Stimulated activated CD8-positive, alpha-beta memory T cell treated with anti-CD3 and anti-CD28 coated beads, Interleukin-12 subunit alpha, Interleukin-12 subunit beta, amount 100 ng/mL, for 1 hour (primary cell): ENCODE measurements around the gene KIR2DL1.
"Not testable (repeated sequence)": the region's sequence is repeated elsewhere in the genome, so short reads cannot be mapped to it uniquely, and the experiment has no call there.

Experiments
- DNase-seq: peaks from one replicate; pipeline ENCODE4 v3.0.0-alpha.2; 2020; ENCODE audit warnings: low read depth

The KIR2DL1 gene

DNA sequence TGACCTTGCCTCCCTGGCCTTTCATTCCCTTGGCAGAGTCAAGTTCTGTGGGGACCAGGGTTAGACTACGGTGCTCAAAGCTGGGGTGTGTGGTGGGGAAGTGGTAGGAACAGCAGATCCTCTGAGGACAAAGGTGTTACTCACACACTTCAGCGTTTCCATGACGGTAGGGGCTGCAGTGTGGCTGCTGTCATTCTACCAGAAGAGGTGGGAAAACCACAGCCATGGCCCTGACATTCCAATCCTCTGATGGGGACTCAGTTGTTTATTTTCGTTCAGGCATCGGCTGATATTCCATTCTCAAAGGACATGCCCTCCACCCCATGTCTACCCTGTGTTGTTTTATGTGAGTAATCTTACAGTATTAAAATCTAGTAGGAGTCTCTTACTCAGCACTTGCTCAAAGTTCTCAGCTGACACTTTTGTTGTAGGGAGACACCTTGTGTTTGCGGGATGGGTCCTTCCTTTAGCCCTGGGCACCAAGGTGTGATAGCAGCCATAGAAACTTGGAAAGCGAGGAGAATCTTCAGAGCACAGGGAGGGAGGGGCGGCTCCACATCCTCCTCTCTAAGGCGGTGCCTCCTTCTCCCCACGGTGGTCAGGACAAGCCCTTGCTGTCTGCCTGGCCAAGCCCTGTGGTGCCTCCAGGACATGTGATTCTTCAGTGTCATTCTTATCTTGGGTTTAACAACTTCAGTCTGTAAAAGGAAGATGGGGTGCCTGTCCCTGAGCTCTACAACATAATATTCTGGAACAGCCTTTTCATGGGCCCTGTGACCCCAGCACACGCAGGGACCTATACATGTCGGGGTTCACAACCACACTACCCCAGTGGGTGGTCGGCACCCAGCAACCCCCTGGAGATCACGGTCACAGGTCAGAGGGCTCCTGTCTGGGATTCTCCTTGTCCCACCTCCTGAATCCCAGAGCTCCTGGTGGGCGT lies 1.7 kb downstream of the KIR2DL1 start:
- DNase-seq: peak; percentile 1

DNA sequence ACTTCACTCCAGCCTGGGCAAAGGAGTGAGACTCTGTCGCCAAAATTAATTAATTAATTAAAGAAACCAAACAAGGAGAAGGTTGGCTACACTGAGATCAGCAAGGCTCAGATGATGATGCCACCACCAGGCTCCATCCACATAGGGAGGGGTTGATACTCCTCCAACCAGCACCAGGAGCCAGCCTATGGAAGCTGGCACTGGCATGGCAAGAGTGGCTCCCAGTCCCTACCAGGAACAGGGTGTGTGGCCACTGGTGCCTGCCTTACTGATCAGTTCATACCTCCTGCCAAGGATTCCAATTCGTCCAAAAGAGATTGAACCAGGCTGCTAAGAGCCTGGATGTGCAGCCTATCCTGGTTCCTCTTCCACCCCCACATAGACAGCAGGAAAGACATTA lies 3.1 kb downstream of the KIR2DL1 start:
- not testable (repeated sequence) for DNase-seq

GRCh38 chr19:54775095-54775815 lies 5.7 kb downstream of the KIR2DL1 start:
- DNase-seq: not testable (repeated sequence)

GRCh38 chr19:54775830-54776229 lies 6.2 kb downstream of the KIR2DL1 start:
- DNase-seq: not testable (repeated sequence)

- not testable (repeated sequence) for DNase-seq
Measured at GRCh38 chr19:54777851-54778250, 8.3 kb downstream of the KIR2DL1 start.

DNA sequence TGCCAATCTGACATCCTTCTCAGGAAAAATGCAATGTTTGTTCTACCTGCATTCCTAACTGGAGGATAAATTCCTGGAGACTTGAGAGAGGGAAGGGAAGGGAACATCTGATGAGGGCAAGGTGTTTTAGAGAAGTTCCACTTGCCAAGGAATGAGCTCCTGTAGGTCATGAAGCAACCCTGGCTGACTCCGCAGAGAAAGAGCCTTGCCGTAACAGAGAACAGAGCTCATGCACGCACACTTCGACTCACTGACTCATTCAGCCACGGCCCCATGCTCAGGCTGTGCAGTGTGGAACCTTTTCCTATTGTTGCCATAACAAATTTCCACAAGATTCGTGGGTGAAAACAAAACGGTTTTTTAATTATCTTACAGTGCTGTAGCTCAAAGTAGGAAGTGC lies 9.3 kb downstream of the KIR2DL1 start:
- DNase-seq: not testable (repeated sequence)

- not testable (repeated sequence) for DNase-seq
Measured at GRCh38 chr19:54782916-54783315, 13.3 kb downstream of the KIR2DL1 start.

- DNase-seq: not testable (repeated sequence)
Measured at GRCh38 chr19:54786091-54786723, 16.6 kb downstream of the KIR2DL1 start.

DNA sequence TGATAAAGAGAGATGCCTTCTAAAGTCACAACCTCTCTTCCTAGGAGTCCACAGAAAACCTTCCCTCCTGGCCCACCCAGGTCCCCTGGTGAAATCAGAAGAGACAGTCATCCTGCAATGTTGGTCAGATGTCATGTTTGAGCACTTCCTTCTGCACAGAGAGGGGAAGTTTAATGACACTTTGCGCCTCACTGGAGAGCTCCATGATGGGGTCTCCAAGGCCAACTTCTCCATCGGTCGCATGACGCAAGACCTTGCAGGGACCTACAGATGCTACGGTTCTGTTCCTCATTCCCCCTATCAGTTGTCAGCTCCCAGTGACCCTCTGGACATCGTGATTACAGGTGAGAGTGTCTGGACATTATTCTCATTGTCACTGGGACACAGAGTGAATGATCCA lies 18.6 kb downstream of the KIR2DL1 start:
- not testable (repeated sequence) for DNase-seq

DNA sequence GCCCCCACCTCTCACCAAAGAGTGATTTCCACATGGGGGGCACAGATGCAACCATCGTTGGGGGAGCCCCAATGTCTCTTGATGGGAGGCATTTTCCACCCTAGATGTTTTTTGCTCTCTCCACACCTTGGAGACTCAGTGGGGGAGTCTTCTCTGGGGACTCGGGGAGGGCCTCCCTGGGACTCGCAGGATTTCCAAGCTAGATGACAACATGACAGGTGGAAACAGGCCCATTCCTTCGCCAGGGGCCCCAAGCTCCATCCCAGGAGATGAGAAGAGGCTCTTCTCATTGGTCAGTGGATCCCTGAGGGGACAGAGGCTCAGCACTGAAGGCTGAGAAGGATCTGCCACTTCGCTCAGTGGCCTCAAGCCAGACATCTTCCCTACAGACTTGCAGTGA lies 21.1 kb downstream of the KIR2DL1 start:
- DNase-seq: no peak

DNA sequence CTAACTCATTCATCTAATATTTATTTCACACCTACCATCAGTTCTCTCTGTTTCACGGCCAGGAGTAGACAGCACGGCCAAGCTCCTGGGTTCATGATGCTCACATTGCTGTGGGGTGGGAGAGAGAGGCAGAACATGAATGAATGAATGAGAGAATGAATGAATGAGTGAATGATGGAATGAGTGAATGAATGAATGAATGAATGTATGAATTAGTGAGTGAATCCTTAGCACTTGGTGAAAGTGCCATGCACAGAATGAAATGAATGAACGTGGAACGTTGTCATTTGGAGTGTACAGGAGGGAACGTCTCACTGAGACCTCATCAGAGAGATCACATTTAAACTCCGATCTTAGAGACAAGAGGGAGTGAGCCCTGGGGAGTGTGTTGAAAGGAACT lies 21.9 kb downstream of the KIR2DL1 start:
- DNase-seq: no peak

DNA sequence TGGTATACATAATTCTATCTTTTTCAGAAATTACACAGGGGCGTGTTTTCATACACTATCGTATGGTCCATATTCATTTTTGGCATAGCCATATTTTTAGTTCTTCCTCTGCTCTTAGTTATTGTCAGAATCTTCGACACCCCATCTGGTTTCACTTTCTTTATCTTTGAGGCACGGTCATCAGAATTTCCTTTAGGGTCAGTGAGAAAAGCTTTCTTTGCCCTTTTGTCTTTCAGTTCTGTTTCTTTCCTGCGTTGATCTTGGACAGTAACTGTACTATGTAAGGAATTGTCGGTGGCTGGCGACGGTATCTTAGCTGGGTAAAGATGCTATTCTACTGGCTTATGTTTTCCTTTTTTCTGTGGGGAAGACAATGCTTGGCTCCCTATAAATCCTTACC lies 23.2 kb downstream of the KIR2DL1 start:
- no peak for DNase-seq

DNA sequence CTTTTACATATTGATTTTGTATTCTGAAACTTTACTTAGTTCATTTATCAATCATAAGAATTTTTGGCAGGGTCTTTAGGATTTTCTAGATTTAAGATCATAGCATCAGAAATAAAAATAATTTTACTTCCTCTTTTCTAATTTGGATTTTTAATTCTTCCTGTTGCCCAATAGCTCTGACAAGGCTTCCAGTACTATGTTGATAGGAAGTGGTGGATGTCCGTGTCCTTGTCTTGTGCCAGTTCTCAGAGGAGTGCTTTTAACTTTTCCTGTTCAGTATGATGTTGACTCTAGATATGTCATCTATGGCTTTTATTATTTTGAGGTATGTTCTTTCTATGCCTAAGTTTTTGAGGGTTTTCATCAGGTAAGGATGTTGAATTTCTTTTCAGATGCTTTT lies 26.2 kb downstream of the KIR2DL1 start:
- no peak for DNase-seq

DNA sequence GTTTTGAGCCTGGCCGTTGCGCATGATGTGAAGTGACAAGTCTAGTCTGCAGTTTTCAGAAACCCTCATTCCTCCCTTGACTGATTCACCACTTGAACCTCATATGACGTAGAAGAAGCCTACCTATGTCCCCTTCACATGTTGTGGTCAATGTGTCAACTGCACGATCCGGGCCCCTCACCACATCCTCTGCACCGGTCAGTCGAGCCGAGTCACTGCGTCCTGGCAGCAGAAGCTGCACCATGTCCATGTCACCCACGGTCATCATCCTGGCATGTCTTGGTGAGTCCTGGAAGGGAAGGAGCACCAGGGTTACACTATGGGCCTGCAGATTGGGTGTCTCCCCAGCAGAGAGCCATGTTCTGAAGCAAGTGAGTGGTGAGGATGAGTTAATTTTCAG lies 33.8 kb downstream of the KIR2DL1 start, which contains the start of gene KIR2DL4:
TSS of gene KIR2DL4 (plus strand) at position 201 of the 400 bp plus-strand sequence. CDS start at position 243, 42 bp downstream.
- peak; percentile 7 for DNase-seq

GRCh38 chr19:54804101-54804500 lies 34.5 kb downstream of the KIR2DL1 start:
- no peak for DNase-seq

GRCh38 chr19:54804571-54804970 lies 35.0 kb downstream of the KIR2DL1 start:
- no peak for DNase-seq

- DNase-seq: no peak
Measured at GRCh38 chr19:54805665-54806515, 36.3 kb downstream of the KIR2DL1 start.

GRCh38 chr19:54806516-54806838 lies 36.9 kb downstream of the KIR2DL1 start:
- no peak for DNase-seq

DNA sequence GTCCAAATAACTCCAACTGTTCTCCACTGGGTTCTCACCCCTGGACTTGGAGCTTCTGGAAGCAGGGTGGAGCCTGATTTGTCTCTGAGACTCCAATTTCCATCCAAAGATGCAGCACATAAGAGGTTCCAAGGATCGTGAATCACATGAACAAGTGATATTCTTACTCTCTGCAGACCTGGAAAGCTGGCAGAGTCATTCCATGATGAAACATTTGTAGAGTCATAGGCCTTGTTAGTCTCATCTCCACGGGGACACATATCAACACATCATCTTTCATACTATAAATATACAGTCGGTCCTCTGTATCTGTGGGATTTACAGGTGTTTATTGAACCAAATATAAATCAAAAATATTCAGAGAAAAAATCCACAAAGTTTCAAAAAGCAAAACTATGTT lies 45.0 kb downstream of the KIR2DL1 start:
- not testable (repeated sequence) for DNase-seq

DNA sequence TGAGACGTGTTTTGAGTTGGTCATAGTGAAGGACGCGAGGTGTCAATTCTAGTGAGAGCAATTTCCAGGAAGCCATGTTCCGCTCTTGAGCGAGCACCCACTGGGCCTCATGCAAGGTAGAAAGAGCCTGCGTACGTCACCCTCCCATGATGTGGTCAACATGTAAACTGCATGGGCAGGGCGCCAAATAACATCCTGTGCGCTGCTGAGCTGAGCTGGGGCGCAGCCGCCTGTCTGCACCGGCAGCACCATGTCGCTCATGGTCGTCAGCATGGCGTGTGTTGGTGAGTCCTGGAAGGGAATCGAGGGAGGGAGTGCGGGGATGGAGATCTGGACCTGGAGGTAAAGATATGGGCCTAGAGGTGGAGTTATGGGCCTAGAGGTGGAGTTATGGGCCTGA lies 46.7 kb downstream of the KIR2DL1 start, which contains the start of gene KIR3DL1:
TSS of gene KIR3DL1 (plus strand) at position 218 of the 400 bp plus-strand sequence.
- DNase-seq: not testable (repeated sequence)
